Inferior parietal cortex (tissue), 1 donor: ENCODE results near the gene DKK2.
A peak's percentile ranks its signal among the peaks of the same experiment; 100 is the strongest.

Experiments used
- DNase-seq: peaks from one replicate; pipeline ENCODE4 v3.0.0-alpha.2; 2016; ENCODE audit errors: extremely low spot score

Gene DKK2

DNA sequence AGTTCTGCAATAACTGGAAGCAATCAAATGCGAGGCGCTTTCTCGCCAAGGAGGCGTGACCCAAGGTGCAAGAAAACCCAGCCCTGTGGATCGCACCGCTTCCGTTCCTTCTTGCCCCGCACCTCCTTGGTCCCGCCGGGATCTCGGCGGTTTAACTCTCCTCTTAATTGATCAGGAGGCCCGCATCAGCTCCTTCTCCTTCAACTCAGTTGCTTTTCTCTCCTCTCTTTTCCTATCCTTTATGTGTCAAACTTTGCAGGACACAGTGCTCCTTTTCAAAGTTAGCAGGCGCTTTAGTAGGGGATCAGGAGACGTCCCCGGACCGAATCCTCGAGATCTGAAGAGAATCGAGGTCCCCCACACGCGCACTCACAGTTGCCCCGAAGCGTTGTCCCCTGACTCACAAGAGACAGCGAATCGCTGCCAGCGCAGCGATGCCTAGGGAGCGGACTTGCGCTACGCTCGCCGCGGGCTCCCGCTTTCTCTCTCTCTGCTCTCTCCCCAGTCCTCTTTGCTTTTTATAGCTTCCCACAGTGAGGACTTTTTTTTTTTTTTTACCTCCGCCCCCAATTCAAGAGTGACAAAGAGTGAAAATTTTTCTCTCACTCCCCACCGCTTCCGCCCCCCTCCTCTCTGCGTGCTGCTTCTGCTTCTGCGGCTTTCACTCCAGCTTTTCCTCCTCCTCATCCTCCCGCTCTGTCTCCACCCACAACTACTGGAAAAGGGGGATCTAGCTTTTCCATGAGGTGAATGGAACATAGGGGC, at the start of gene DKK2:
Gene DKK2, minus strand, starts transcription at position 495 of the 765 bp plus-strand sequence. CDS start 722 bp downstream, outside the sequence.
- no peak for DNase-seq

DNA sequence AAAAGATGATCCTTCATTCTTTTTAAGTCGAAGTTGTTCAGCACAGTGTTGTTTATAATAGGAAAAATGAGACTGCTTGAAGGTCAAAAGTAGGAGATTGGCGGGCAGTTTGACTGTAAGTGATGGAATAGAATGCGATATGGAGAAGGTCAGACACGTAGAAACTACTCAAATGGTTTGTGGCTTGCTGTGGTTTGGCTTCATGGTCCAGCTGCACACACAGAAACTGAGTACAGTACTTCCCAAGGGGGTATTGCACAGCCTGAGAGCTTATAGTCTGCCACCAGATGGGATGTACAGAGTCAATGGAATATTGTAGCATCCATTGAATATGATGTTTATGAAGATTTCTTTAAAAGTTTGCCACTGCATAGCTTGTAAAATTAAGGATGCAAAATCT, 41.1 kb upstream of the DKK2 start:
- DNase-seq: no peak

DNA sequence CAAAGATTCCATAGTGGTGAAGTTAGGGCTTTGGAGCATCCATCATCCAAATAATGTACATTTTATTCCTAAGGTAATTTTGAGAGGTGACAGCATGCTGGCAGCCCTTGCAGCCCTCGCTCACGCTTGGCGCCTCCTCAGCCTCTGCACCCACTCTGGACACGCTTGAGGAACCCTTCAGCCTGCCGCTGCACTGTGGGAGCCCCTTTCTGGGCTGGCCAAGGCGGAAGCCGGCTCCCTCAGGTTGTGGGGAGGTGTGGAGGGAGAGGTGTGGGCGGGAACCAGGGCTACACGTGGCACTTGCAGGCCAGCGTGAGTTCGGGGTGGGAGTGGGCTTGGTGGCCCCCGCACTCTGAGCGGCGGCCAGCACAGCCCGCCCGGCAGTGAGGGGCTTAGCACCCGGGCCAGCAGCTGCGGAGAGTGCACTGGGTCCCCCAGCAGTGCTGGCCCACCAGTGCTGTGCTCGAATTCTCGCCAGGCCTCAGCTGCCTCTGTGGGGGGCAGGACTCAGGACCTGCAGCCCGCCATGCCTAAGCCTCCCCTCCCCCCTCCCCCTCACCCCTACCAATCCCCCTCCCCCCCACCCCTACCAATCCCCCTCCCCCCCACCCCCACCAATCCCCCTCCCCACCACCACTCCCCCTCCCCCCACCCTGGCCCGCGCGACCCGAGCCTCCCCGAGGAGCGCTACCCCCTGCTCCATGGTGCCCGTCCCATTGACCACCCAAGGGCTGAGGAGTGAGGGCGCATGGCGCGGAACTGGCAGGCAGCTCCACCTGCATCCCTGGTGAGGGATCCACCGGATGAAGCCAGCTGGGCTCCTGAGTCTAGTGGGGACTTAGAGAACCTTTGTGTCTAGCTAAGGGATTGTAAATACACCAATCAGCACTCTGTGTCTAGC, 37.0 kb upstream of the DKK2 start:
- no peak for DNase-seq

GRCh38 chr4:107071108-107071507, 35.0 kb upstream of the DKK2 start:
- no peak for DNase-seq

DNA sequence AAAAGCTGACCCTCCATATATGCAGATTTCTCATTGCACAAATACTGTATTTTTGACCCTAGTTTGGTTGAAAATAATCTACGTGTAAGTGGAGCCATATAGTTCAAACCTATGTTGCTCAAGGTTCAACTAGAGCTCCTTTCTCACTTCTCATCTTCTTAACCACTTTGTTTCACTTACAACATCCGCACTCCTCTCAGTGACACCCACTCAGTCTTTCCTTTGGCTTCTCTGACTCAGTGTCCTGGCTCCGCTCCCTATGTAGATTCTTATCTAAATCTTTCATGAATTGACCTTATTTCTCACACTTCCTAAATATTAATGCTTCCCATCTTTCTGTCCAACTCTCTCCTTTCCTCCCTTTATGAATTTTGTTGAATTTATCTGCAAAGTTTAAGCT, 32.9 kb upstream of the DKK2 start:
- DNase-seq: no peak

DNA sequence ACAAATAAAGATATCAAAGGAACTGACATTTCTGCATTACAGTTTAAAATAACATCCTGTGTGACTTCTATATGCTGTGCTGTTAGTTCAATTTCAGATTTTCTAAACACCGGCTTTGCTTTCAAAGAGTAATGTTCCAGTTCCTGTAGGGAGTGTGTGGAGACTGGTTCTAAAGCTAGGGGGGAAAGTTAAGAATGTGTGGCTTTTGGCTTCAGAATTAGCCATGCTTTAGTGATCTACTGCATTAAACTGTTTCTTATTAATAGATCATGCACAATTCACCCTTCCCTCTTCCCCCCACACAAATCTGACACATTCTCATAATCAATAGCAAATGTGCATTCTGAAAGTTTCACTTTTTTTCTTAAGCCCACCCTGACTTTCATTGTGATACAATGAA, 32.0 kb upstream of the DKK2 start:
- no peak for DNase-seq

- DNase-seq: no peak
Observed at GRCh38 chr4:107066621-107067020, 30.5 kb upstream of the DKK2 start.

DNA sequence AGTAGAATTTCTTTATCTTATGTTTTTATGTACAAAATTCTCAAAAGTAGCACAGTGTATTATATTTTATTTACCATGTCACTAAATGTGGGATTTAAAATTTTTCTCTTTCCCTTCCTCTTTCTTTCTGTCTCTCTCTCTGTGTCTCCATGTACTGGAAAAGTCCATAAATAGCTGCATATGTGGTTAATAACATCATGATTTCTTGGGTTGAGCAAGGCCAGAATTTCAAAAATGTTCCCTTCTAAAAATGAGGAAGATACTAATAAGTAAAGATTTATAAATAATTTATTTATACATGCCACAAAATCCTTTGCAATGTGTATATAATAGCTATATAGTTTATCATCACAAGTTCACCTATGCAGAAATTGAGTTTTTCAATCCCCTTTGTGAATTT, 29.1 kb upstream of the DKK2 start:
- no peak for DNase-seq

GRCh38 chr4:107060388-107060787, 24.3 kb upstream of the DKK2 start:
- DNase-seq: no peak

- no peak for DNase-seq
Observed at GRCh38 chr4:107058828-107059227, 22.7 kb upstream of the DKK2 start.

DNA sequence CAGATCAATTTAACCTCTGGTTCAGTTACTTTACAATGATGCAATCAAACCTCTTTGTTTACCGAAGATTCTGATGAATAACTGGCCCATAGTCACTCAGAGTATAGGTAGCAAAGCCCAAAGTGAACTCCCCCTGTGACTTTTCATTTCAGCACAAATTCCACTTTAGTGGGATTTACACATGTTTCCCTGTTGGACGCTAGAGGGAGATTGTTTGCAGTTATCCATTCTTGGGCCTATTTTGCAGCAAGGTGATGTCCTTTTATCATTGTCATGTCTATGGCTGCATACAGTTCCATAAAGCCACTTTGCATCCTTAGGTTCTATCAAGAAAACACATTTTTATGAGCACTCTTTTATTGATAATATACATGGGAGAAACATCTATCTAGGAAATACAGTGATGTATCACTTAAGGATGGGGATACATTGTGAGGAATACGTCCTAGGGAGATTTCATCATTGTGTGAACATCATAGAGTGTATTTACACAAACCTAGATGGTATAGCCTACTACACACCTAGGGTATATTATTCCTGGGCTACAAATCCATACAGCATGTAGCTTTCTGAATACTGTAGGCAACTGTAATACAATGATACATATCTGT, 14.5 kb upstream of the DKK2 start:
- DNase-seq: no peak

- DNase-seq: no peak
Observed at GRCh38 chr4:107046261-107046660, 10.1 kb upstream of the DKK2 start.

DNA sequence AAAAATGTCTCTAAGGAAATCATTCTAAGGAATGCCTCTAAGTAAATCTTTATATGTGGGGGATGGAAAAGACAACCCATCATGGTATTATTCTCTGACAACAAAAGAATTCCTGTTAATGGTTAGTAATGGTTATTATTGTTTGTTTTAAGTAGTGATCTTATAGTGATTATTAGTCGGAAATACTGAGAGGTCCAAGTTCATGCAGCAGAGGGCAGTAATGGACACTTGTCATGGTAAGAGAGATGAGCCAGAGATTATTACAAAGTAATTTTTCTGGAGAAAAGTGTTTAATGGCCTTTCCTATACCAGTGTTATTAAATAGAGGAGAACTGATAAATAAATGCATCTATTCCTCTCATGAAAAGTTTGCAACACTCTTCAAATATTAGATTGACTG, 8.1 kb upstream of the DKK2 start:
- no peak for DNase-seq

GRCh38 chr4:107037199-107037584, 1.1 kb upstream of the DKK2 start:
- peak; percentile 47 for DNase-seq

GRCh38 chr4:107036584-107037198, 578 bp upstream of the DKK2 start:
- peak; percentile 13 for DNase-seq

DNA sequence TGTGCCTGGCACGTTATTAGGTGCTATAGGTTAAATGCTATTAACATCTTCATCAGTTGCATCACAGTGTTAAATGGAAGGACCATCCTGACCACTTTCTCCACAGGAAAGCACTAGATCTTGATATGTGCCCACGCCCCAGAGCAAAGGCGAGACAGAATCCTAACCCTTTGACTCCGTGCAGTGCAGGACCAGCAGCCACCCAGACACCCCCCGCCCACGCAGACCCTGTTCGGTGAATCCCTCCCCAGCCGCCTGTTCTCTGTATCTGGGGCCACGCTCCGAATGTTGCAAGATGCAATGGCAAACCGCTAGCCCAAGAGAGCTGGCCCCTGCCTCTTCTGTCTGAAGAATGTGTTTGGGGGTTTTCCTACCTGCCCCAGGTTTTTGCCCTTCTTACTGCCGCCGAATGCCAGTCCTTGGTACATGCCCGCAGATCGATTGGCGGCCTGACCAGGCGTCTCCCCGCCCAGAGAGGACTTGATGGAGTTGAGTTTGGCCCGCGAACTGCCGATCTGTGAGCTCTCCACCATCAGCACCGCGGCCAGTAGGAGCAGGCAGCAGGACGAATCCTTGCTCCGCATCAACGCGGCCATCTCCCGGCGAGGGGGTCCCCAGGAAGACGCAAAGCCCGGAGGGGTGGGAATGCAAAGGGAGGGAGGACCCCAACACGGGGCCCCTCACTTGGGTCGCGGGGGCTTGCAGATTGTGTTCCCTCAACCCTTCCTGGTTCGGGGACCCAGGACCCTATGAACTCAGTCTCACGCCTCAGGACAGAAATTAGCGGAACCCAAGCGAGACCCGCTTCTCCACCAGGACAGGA, 906 bp downstream of the DKK2 start:
- no peak for DNase-seq

- DNase-seq: peak; percentile 66
Observed at GRCh38 chr4:107034091-107034995, 1.8 kb downstream of the DKK2 start.

DNA sequence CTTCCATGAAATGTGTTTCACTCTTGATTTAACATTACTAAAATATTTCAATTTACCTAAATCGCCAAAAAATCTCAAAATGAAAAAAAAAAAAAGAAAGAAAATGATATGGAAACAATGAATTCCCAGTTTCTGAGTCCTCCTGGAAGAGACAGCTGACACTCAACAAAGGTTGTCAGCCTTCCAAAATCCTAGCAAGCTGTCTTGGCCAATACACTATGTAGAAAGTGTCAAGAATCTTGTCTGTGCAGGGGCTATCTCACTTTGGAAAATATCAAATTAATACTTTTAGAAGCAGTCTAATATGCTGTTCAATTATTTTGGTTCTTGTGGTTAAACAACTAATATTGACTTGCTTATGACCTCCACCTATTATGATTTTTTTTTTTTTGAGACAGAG, 8.7 kb downstream of the DKK2 start:
- no peak for DNase-seq

- no peak for DNase-seq
Observed at GRCh38 chr4:107018344-107018735, 17.8 kb downstream of the DKK2 start.
